Ammon's horn (tissue), 1 donor: ENCODE data around the gene RFLNA.
"Not testable (repeated sequence)": the region's sequence is repeated elsewhere in the genome, so short reads cannot be mapped to it uniquely, and the experiment has no call there.

Source experiments
- DNase-seq: peaks from one replicate; pipeline ENCODE4 v3.0.0-alpha.2; 2016; ENCODE audit warnings: low spot score

The RFLNA gene

GRCh38 chr12:124282287-124282686 is 12.6 kb upstream of the RFLNA start:
- DNase-seq: no peak

GRCh38 chr12:124283326-124283725 is 11.6 kb upstream of the RFLNA start:
- no peak for DNase-seq

GRCh38 chr12:124284368-124284767 is 10.5 kb upstream of the RFLNA start:
- DNase-seq: no peak

- DNase-seq: no peak
Observed at GRCh38 chr12:124286414-124286813, 8.5 kb upstream of the RFLNA start.

- DNase-seq: no peak
Observed at GRCh38 chr12:124286971-124287370, 7.9 kb upstream of the RFLNA start.

- peak; percentile 40 for DNase-seq
Observed at GRCh38 chr12:124289634-124290600, 5.0 kb upstream of the RFLNA start.

- DNase-seq: no peak
Observed at GRCh38 chr12:124292385-124292784, 2.5 kb upstream of the RFLNA start.

GRCh38 chr12:124293286-124294003 is 1.4 kb upstream of the RFLNA start:
- DNase-seq: no peak

GRCh38 chr12:124295431-124296058 is 652 bp downstream of the RFLNA start:
- DNase-seq: no peak

GRCh38 chr12:124296295-124296915 is 1.5 kb downstream of the RFLNA start:
- DNase-seq: no peak

- no peak for DNase-seq
Observed at GRCh38 chr12:124296916-124297351, 2.0 kb downstream of the RFLNA start.

- no peak for DNase-seq
Observed at GRCh38 chr12:124297389-124297788, 2.5 kb downstream of the RFLNA start.

GRCh38 chr12:124297856-124298255 is 3.0 kb downstream of the RFLNA start:
- no peak for DNase-seq

GRCh38 chr12:124298685-124299410 is 4.0 kb downstream of the RFLNA start:
- DNase-seq: no peak

- DNase-seq: no peak
Observed at GRCh38 chr12:124299628-124300388, 4.9 kb downstream of the RFLNA start.

GRCh38 chr12:124300657-124301056 is 5.8 kb downstream of the RFLNA start:
- DNase-seq: not testable (repeated sequence)

- DNase-seq: no peak
Observed at GRCh38 chr12:124301084-124301654, 6.3 kb downstream of the RFLNA start.

GRCh38 chr12:124302241-124302806 is 7.4 kb downstream of the RFLNA start:
- no peak for DNase-seq

- DNase-seq: no peak
Observed at GRCh38 chr12:124302807-124303578, 8.1 kb downstream of the RFLNA start.
